ENCODE data around the gene MOGAT1.

GRCh38 chr2:222739939-222740338 lies 68.5 kb downstream of the MOGAT1 start:
- TF ChIP-seq EZH2phosphoT487 (IDR thresholded peaks at IDR 0.05; ENCODE audit: borderline replicate concordance, low read depth) (no peak), CTCF (IDR thresholded peaks at IDR 0.05) (no peak), MEF2A (IDR thresholded peaks at IDR 0.05; ENCODE audit: borderline replicate concordance, low read depth) (no peak)

Measured in SK-N-SH (cell line).